Neural cell (in vitro differentiated cells): Measurements from ENCODE around the gene CDKL5. TPM values are rescaled to one million over a fixed set of nuclear protein-coding genes. Genes with fewer than 3 reads are reported as not detected.

Experiments
- H2AFZ ChIP-seq: fragments of 200-600, 300-800 bp; sonication (generic), shearing (Covaris generic); 2 replicates; pipeline ENCODE4 v1.6.0; 2014; ENCODE audit warnings: low read depth, mild to moderate bottlenecking, antibody characterized with exemption, low read length, moderate library complexity
- H3F3A ChIP-seq: fragments of 200-600 bp; shearing (Covaris generic); 2 replicates; pipeline ENCODE4 v1.6.1; 2016; ENCODE audit warnings: mild to moderate bottlenecking, moderate library complexity, mixed read lengths, antibody characterized with exemption, low read length; ENCODE audit not compliant: insufficient read depth, poor library complexity, severe bottlenecking
- H3K27ac ChIP-seq: fragments of 200-600, 300-800 bp; sonication (generic), shearing (Covaris generic); 2 replicates; pipeline ENCODE4 v1.5.1; 2014; ENCODE audit warnings: mild to moderate bottlenecking, low read length, moderate library complexity
- H3K27me3 ChIP-seq: fragments of 300-800, 200-600 bp; sonication (generic), shearing (Covaris generic); 2 replicates; pipeline ENCODE4 v1.6.0; 2014; ENCODE audit warnings: mild to moderate bottlenecking, low read depth, low read length, moderate library complexity; ENCODE audit not compliant: insufficient read depth
- H3K36me3 ChIP-seq: fragments of 300-800, 200-600 bp; sonication (generic), shearing (Covaris generic); 2 replicates; pipeline ENCODE4 v1.5.1; 2014; ENCODE audit warnings: mild to moderate bottlenecking, antibody characterized with exemption, low read length, moderate library complexity; ENCODE audit not compliant: insufficient read depth
- H3K4me2 ChIP-seq: fragments of 300-800, 200-600 bp; sonication (generic), shearing (Covaris generic); 2 replicates; pipeline ENCODE4 v1.6.0; 2014; ENCODE audit warnings: mild to moderate bottlenecking, low read length
- H3K4me3 ChIP-seq: fragments of 300-800, 200-600 bp; sonication (generic), shearing (Covaris generic); 2 replicates; pipeline ENCODE4 v1.5.1; 2014; ENCODE audit warnings: mild to moderate bottlenecking, low read length, moderate library complexity
- H3K79me2 ChIP-seq: fragments of 200-600 bp; shearing (Covaris generic); replicated peaks from 2 replicates; pipeline ENCODE4 v1.6.0; 2014; ENCODE audit warnings: mild to moderate bottlenecking, low read length, moderate library complexity; ENCODE audit not compliant: insufficient read depth
- H3K9ac ChIP-seq: fragments of 300-800, 200-600 bp; sonication (generic), shearing (Covaris generic); 2 replicates; pipeline ENCODE4 v1.6.1; 2016; ENCODE audit warnings: mild to moderate bottlenecking, low read length, mixed read lengths
- H3K9me2 ChIP-seq: fragments of 200-600 bp; shearing (Covaris generic); 2 replicates; pipeline ENCODE4 v1.6.1; 2016; ENCODE audit warnings: mild to moderate bottlenecking, low read length, mixed read lengths; ENCODE audit not compliant: insufficient read depth
- H3K9me3 ChIP-seq: fragments of 200-600, 300-800 bp; sonication (generic), shearing (Covaris generic); 2 replicates; pipeline ENCODE4 v1.6.1; 2016; ENCODE audit warnings: mild to moderate bottlenecking, mixed run types, low read length, moderate library complexity, mixed read lengths
- H4K20me1 ChIP-seq: fragments of 200-600 bp; shearing (Covaris generic); 2 replicates; pipeline ENCODE4 v1.6.1; 2016; ENCODE audit warnings: mild to moderate bottlenecking, mixed run types; ENCODE audit not compliant: insufficient read depth
- CTCF ChIP-seq: fragments of 450-650 bp; IDR thresholded peaks from 2 replicates; pipeline ENCODE4 v1.5.1; 2014; ENCODE audit warnings: antibody characterized with exemption, mild to moderate bottlenecking, moderate library complexity; ENCODE audit not compliant: poor library complexity, severe bottlenecking
- EP300 ChIP-seq: fragments of 450-650 bp; conservative IDR thresholded peaks from 2 replicates; pipeline ENCODE4 v1.6.1; 2014; ENCODE audit warnings: antibody characterized with exemption, mild to moderate bottlenecking, moderate library complexity; ENCODE audit not compliant: poor library complexity, severe bottlenecking
- EZH2 ChIP-seq: fragments of 200-600, 300-800 bp; shearing (Covaris generic), sonication (generic); IDR thresholded peaks from 2 replicates; pipeline ENCODE4 v1.6.1; 2014; ENCODE audit warnings: antibody characterized with exemption, low read length, borderline replicate concordance, mild to moderate bottlenecking; ENCODE audit not compliant: insufficient read depth, poor library complexity, severe bottlenecking
- MXI1 ChIP-seq: fragments of 450-650 bp; conservative IDR thresholded peaks from 2 replicates; pipeline ENCODE4 v1.6.1; 2014; ENCODE audit warnings: antibody characterized with exemption, mild to moderate bottlenecking; ENCODE audit not compliant: poor library complexity, severe bottlenecking
- POLR2AphosphoS5 ChIP-seq: IDR thresholded peaks from 2 replicates; pipeline ENCODE4 v1.6.1; 2012
- RAD21 ChIP-seq: fragments of 450-650 bp; conservative IDR thresholded peaks from 2 replicates; pipeline ENCODE4 v1.6.1; 2014; ENCODE audit warnings: antibody characterized with exemption, mild to moderate bottlenecking, moderate library complexity
- REST ChIP-seq: IDR thresholded peaks from 2 replicates; pipeline ENCODE4 v1.6.1; 2012; ENCODE audit warnings: borderline replicate concordance
- SMC3 ChIP-seq: fragments of 450-650 bp; conservative IDR thresholded peaks from 2 replicates; pipeline ENCODE4 v1.6.1; 2014; ENCODE audit warnings: antibody characterized with exemption, mild to moderate bottlenecking, moderate library complexity; ENCODE audit not compliant: poor library complexity
- TAF1 ChIP-seq: IDR thresholded peaks from 2 replicates; pipeline ENCODE4 v1.6.1; 2012; ENCODE audit warnings: low read depth
- polyA plus RNA-seq: library from polyadenylated mRNA; depleted of rRNA; stranded (reverse); fragments of >200 nt; gene quantifications from 2 replicates; pipeline ENCODE4 v1.2.3, GENCODE V29; 2014

Gene CDKL5
- polyA plus RNA-seq, 1 donor from 2014 or later, result 5.3 TPM

DNA sequence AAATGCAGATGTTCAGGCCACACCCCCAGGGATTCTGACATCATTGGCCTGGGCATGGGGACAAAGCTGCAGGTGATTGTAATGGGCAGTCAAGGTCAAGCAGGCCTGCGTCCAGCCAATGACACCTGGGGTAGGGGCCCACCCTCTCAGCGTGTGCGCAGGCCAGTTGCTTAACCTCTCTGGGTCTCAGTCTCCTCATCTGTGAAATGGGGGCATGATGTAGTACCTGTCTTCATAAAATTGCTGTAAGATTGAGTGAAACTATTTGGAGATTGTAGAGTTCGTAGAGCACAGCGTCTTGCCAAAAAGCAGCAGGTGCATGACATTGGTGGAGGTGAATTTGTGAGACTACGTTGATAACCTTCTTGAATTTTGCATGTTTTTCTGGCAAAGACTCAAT, 225.3 kb downstream of the CDKL5 start:
- no peak for TF ChIP-seq REST
- no peak for TF ChIP-seq MXI1
- no peak for TF ChIP-seq SMC3
- no peak for TF ChIP-seq RAD21
- TF ChIP-seq EZH2, result no peak
- TF ChIP-seq TAF1, result no peak
- TF ChIP-seq EP300, result no peak
- TF ChIP-seq POLR2AphosphoS5, result no peak
- no peak for TF ChIP-seq CTCF
- Histone ChIP-seq H3K9me3 (no peaks in the 10 kb centered on the region), H3K4me3 (no peak overlapping the region), H3K9ac (no peak overlapping the region), H3K36me3 (no peaks in the 10 kb centered on the region), H3K9me2 (no peaks in the 10 kb centered on the region), H4K20me1 (no peaks in the 10 kb centered on the region), H3K27ac (no peak overlapping the region), H3K79me2 (no peaks in the 10 kb centered on the region), H3F3A (no peaks in the 10 kb centered on the region), H3K27me3 (no peaks in the 10 kb centered on the region), H3K4me2 (no peak overlapping the region), H2AFZ (no peak overlapping the region)

GRCh38 chrX:18652636-18653035, 227.2 kb downstream of the CDKL5 start:
- H3K9me3 ChIP-seq, result no peaks in the 10 kb centered on the region
- H3K36me3 ChIP-seq, result no peaks in the 10 kb centered on the region
- H4K20me1 ChIP-seq, result no peaks in the 10 kb centered on the region
- no peaks in the 10 kb centered on the region for H3K27me3 ChIP-seq
- TF ChIP-seq TAF1, result no peak
- no peak for TF ChIP-seq EP300
- no peak for TF ChIP-seq REST
- H3F3A ChIP-seq, result no peaks in the 10 kb centered on the region
- no peak overlapping the region for H3K27ac ChIP-seq
- no peak overlapping the region for H2AFZ ChIP-seq
- H3K79me2 ChIP-seq, result no peaks in the 10 kb centered on the region
- H3K4me3 ChIP-seq, result no peak overlapping the region
- no peak overlapping the region for H3K4me2 ChIP-seq
- no peak overlapping the region for H3K9ac ChIP-seq
- no peaks in the 10 kb centered on the region for H3K9me2 ChIP-seq
